Ishikawa (cell line): Measurements from ENCODE around the gene APC2.

Source experiments
- CEBPB ChIP-seq: IDR thresholded peaks from 2 replicates; pipeline ENCODE4 v1.6.1; 2012
- CREB1 ChIP-seq: IDR thresholded peaks from 2 replicates; pipeline ENCODE4 v1.6.1; 2012; ENCODE audit warnings: low read depth
- EGR1 ChIP-seq: IDR thresholded peaks from 2 replicates; pipeline ENCODE4 v1.6.1; 2012
- EP300 ChIP-seq: IDR thresholded peaks from 2 replicates; pipeline ENCODE4 v1.6.1; 2012; ENCODE audit warnings: borderline replicate concordance
- FOXM1 ChIP-seq: IDR thresholded peaks from 2 replicates; pipeline ENCODE4 v1.6.1; 2012; ENCODE audit warnings: low read depth, borderline replicate concordance
- MAX ChIP-seq: IDR thresholded peaks from 2 replicates; pipeline ENCODE4 v1.6.1; 2012
- NFIC ChIP-seq: IDR thresholded peaks from 2 replicates; pipeline ENCODE4 v1.6.1; 2012
- RAD21 ChIP-seq: IDR thresholded peaks from 2 replicates; pipeline ENCODE4 v1.6.1; 2012; ENCODE audit warnings: low read depth
- REST ChIP-seq: IDR thresholded peaks from 2 replicates; pipeline ENCODE4 v1.6.1; 2012; ENCODE audit warnings: low read depth, mild to moderate bottlenecking
- TAF1 ChIP-seq: IDR thresholded peaks from 2 replicates; pipeline ENCODE4 v1.6.1; 2012; ENCODE audit warnings: low read depth, mild to moderate bottlenecking
- TCF12 ChIP-seq: IDR thresholded peaks from 2 replicates; pipeline ENCODE4 v1.6.1; 2012; ENCODE audit warnings: low read depth
- TEAD4 ChIP-seq: IDR thresholded peaks from 2 replicates; pipeline ENCODE4 v1.6.1; 2012
- USF1 ChIP-seq: IDR thresholded peaks from 2 replicates; pipeline ENCODE4 v1.6.1; 2012
- YY1 ChIP-seq: IDR thresholded peaks from 2 replicates; pipeline ENCODE4 v1.6.1; 2012; ENCODE audit warnings: low read depth
- ZBTB7A ChIP-seq: IDR thresholded peaks from 2 replicates; pipeline ENCODE4 v1.6.1; 2012; ENCODE audit warnings: low read depth

The APC2 gene

GRCh38 chr19:1501200-1501595 is 51.3 kb downstream of the APC2 start:
- no peak for TF ChIP-seq ZBTB7A
- TF ChIP-seq MAX, result no peak
- TF ChIP-seq RAD21, result no peak
- no peak for TF ChIP-seq YY1
- no peak for TF ChIP-seq CEBPB
- TF ChIP-seq REST, result no peak
- TF ChIP-seq EGR1, result no peak
- no peak for TF ChIP-seq USF1
- no peak for TF ChIP-seq TCF12
- TF ChIP-seq EP300, result no peak
- TF ChIP-seq NFIC, result no peak
- no peak for TF ChIP-seq CREB1
- TF ChIP-seq TAF1, result no peak
- TF ChIP-seq TEAD4, result no peak
- no peak for TF ChIP-seq FOXM1

GRCh38 chr19:1502433-1503088 is 52.6 kb downstream of the APC2 start:
- TF ChIP-seq RAD21 (no peak), EGR1 (no peak), ZBTB7A (no peak), NFIC (no peak), FOXM1 (no peak), MAX (no peak), CREB1 (no peak), CEBPB (no peak), TAF1 (no peak), EP300 (no peak), TCF12 (no peak), USF1 (no peak), YY1 (no peak), REST (no peak)

- TF ChIP-seq CEBPB (no peak), MAX (peak; percentile 91), ZBTB7A (peak; percentile 83), USF1 (peak; percentile 32; the same call in 1 of the 2 replicates), REST (no peak), RAD21 (peak; percentile 33; the same call in 1 of the 2 replicates), TEAD4 (no peak), YY1 (no peak), TAF1 (no peak), TCF12 (no peak), CREB1 (no peak), EGR1 (no peak), NFIC (no peak), EP300 (no peak), FOXM1 (no peak)
Measured at GRCh38 chr19:1503089-1503924, 53.4 kb downstream of the APC2 start.
